ENCODE results near the gene EVI5. TPM values are rescaled to one million over a fixed set of nuclear protein-coding genes. Genes with fewer than 3 reads are reported as not detected.

Gene EVI5
- total RNA-seq, 1 donor from 2014 or later: 80.4 TPM

- Histone ChIP-seq H3K27ac (ENCODE audit: low read depth, low read length) (no peak overlapping the region), H3K27me3 (ENCODE audit: insufficient read depth, low read length) (no peaks in the 10 kb centered on the region), H3K9ac (ENCODE audit: low read length) (no peak overlapping the region), H3K4me2 (ENCODE audit: low read length) (no peak overlapping the region), H3K4me1 (ENCODE audit: insufficient read depth, low read length) (no peaks in the 10 kb centered on the region), H3K79me2 (ENCODE audit: insufficient read depth, low read length) (peaks cover 58% of the 10 kb centered on the region), H4K20me1 (ENCODE audit: insufficient read depth, low read length) (peaks cover 52% of the 10 kb centered on the region), H2AFZ (ENCODE audit: low read depth, low read length) (no peak overlapping the region), H3K4me3 (ENCODE audit: insufficient read depth, low read depth, low read length) (no peak overlapping the region), H3K9me3 (ENCODE audit: insufficient read depth, low read depth, low read length) (no peaks in the 10 kb centered on the region), H3K36me3 (ENCODE audit: insufficient read depth, low read length) (no peaks in the 10 kb centered on the region)
- H3K4me1 Mint-ChIP-seq (ENCODE audit: low read depth, unreplicated experiment): peaks cover 7% of the 10 kb centered on the region
- H3K4me3 Mint-ChIP-seq (ENCODE audit: unreplicated experiment): no peak overlapping the region
- DNase-seq (ENCODE audit: low read depth) (no peak), FAIRE-seq (no peak)
- H3K36me3 Mint-ChIP-seq (ENCODE audit: low read depth, unreplicated experiment): peaks cover 2% of the 10 kb centered on the region
- no peak overlapping the region for H3K27ac Mint-ChIP-seq (ENCODE audit: unreplicated experiment)
- H3K27me3 Mint-ChIP-seq (ENCODE audit: low read depth, unreplicated experiment): no peaks in the 10 kb centered on the region
- H3K9me3 Mint-ChIP-seq (ENCODE audit: unreplicated experiment): no peaks in the 10 kb centered on the region
- TF ChIP-seq CTCF (IDR thresholded peaks at IDR 0.05; ENCODE audit: insufficient read depth, low read depth, low read length) (no peak), EZH2 (IDR thresholded peaks at IDR 0.05; ENCODE audit: insufficient read depth, low read length) (no peak)
Measured at GRCh38 chr1:92743221-92743620, 41.7 kb downstream of the EVI5 start.

- H3K79me2 ChIP-seq (ENCODE audit: insufficient read depth, low read length): peaks cover 32% of the 10 kb centered on the region
Measured at GRCh38 chr1:92739669-92740524, 45.0 kb downstream of the EVI5 start.

More at GRCh38 chr1:92739669-92740524, 45.0 kb downstream of the EVI5 start:
- Mint-ChIP-seq H3K4me3 (ENCODE audit: unreplicated experiment) (no peak overlapping the region), H3K4me1 (ENCODE audit: low read depth, unreplicated experiment) (peaks cover 4% of the 10 kb centered on the region), H3K9me3 (ENCODE audit: unreplicated experiment) (no peaks in the 10 kb centered on the region), H3K27ac (ENCODE audit: unreplicated experiment) (no peak overlapping the region), H3K36me3 (ENCODE audit: low read depth, unreplicated experiment) (no peaks in the 10 kb centered on the region), H3K27me3 (ENCODE audit: low read depth, unreplicated experiment) (no peaks in the 10 kb centered on the region)
- Histone ChIP-seq H3K4me2 (ENCODE audit: low read length) (no peak overlapping the region), H3K4me3 (ENCODE audit: insufficient read depth, low read depth, low read length) (no peak overlapping the region), H3K4me1 (ENCODE audit: insufficient read depth, low read length) (no peaks in the 10 kb centered on the region), H3K36me3 (ENCODE audit: insufficient read depth, low read length) (no peaks in the 10 kb centered on the region), H4K20me1 (ENCODE audit: insufficient read depth, low read length) (peaks cover 56% of the 10 kb centered on the region), H3K27ac (ENCODE audit: low read depth, low read length) (no peak overlapping the region), H2AFZ (ENCODE audit: low read depth, low read length) (no peak overlapping the region), H3K27me3 (ENCODE audit: insufficient read depth, low read length) (no peaks in the 10 kb centered on the region), H3K9me3 (ENCODE audit: insufficient read depth, low read depth, low read length) (no peaks in the 10 kb centered on the region), H3K9ac (ENCODE audit: low read length) (no peak overlapping the region)
- TF ChIP-seq CTCF (IDR thresholded peaks at IDR 0.05; ENCODE audit: insufficient read depth, low read depth, low read length): no peak
- TF ChIP-seq EZH2 (IDR thresholded peaks at IDR 0.05; ENCODE audit: insufficient read depth, low read length): no peak
- FAIRE-seq: no peak
- no peak for DNase-seq (ENCODE audit: low read depth)
